Activated CD8-positive, alpha-beta memory T cell treated with anti-CD3 and anti-CD28 coated beads for 4 hours (primary cell): Measurements from ENCODE around the gene RBM26.

Source experiments
- DNase-seq, 2 donors: peaks; one replicate each; pipeline ENCODE4 v3.0.0-alpha.2; 2020; ENCODE audit warnings: low read depth in 2 of 2

RBM26 gene

GRCh38 chr13:79423801-79424642 is 18.0 kb upstream of the RBM26 start:
- no peak for DNase-seq

GRCh38 chr13:79423340-79423739 is 17.3 kb upstream of the RBM26 start:
- no peak for DNase-seq

GRCh38 chr13:79419365-79419764 is 13.3 kb upstream of the RBM26 start:
- no peak for DNase-seq

- no peak for DNase-seq
Observed at GRCh38 chr13:79417741-79418140, 11.7 kb upstream of the RBM26 start.

GRCh38 chr13:79413521-79413920 is 7.5 kb upstream of the RBM26 start:
- no peak for DNase-seq

- no peak for DNase-seq
Observed at GRCh38 chr13:79409828-79410227, 3.8 kb upstream of the RBM26 start.

- no peak for DNase-seq
Observed at GRCh38 chr13:79407349-79407979, 1.4 kb upstream of the RBM26 start.

GRCh38 chr13:79406597-79406908 is 498 bp upstream of the RBM26 start:
- DNase-seq: no peak

GRCh38 chr13:79405501-79405830 is 589 bp downstream of the RBM26 start:
- no peak for DNase-seq

GRCh38 chr13:79404985-79405384 is 1.1 kb downstream of the RBM26 start:
- DNase-seq: no peak

GRCh38 chr13:79404361-79404760 is 1.7 kb downstream of the RBM26 start:
- no peak for DNase-seq

GRCh38 chr13:79403113-79403512 is 2.9 kb downstream of the RBM26 start:
- DNase-seq: no peak

- no peak for DNase-seq
Observed at GRCh38 chr13:79402679-79403078, 3.4 kb downstream of the RBM26 start.

- no peak for DNase-seq
Observed at GRCh38 chr13:79402074-79402635, 3.9 kb downstream of the RBM26 start.

- DNase-seq: no peak
Observed at GRCh38 chr13:79401259-79402070, 4.6 kb downstream of the RBM26 start.

GRCh38 chr13:79398915-79399314 is 7.1 kb downstream of the RBM26 start:
- no peak for DNase-seq

- DNase-seq: no peak
Observed at GRCh38 chr13:79398127-79398526, 7.9 kb downstream of the RBM26 start.

GRCh38 chr13:79395881-79396280 is 10.2 kb downstream of the RBM26 start:
- DNase-seq: no peak

GRCh38 chr13:79393564-79394249 is 12.3 kb downstream of the RBM26 start:
- no peak for DNase-seq

- DNase-seq: no peak
Observed at GRCh38 chr13:79392882-79393563, 13.0 kb downstream of the RBM26 start.

GRCh38 chr13:79389026-79389425 is 17.0 kb downstream of the RBM26 start:
- DNase-seq: no peak
